HL-60 (cell line): ENCODE results near the gene TIMM8A.

Experiments used
- DNase-seq, 2 experiments: peaks; one replicate each; pipeline ENCODE4 v3.0.0-alpha.2; 2010 to 2020; ENCODE audit warnings: low read depth in 1 of 2, low spot score in 1 of 2
- H3K27ac ChIP-seq: fragments of 250-450 bp; sonication (Bioruptor Pico); replicated peaks from 2 replicates; pipeline ENCODE4 v1.5.1; 2020; ENCODE audit warnings: mild to moderate bottlenecking, moderate library complexity
- H3K27me3 ChIP-seq: fragments of 250-450 bp; sonication (Bioruptor Pico); 2 replicates; pipeline ENCODE4 v1.5.1; 2021; ENCODE audit warnings: mild to moderate bottlenecking, moderate library complexity; ENCODE audit not compliant: insufficient read depth, poor library complexity, severe bottlenecking
- H3K4me3 ChIP-seq: replicated peaks from 2 replicates; pipeline ENCODE4 v1.5.1; 2011; ENCODE audit warnings: mild to moderate bottlenecking, control low read depth, low read length; ENCODE audit not compliant: insufficient read depth
- CTCF ChIP-seq: IDR thresholded peaks from one replicate; pipeline ENCODE4 v1.5.1; 2011; ENCODE audit warnings: low read length, control low read depth, inconsistent platforms; ENCODE audit not compliant: insufficient read depth
- GABPA ChIP-seq: IDR thresholded peaks from 2 replicates; pipeline ENCODE4 v1.6.1; 2012; ENCODE audit warnings: low read depth
- POLR2AphosphoS5 ChIP-seq: IDR thresholded peaks from 2 replicates; pipeline ENCODE4 v1.6.1; 2012; ENCODE audit warnings: low read depth
- REST ChIP-seq: IDR thresholded peaks from 2 replicates; pipeline ENCODE4 v1.6.1; 2012; ENCODE audit warnings: low read depth; ENCODE audit not compliant: insufficient replicate concordance
- SPI1 ChIP-seq: IDR thresholded peaks from 2 replicates; pipeline ENCODE4 v1.6.1; 2012; ENCODE audit warnings: low read depth, mild to moderate bottlenecking, borderline replicate concordance

TIMM8A gene

GRCh38 chrX:101385026-101385684 lies 36.6 kb upstream of the TIMM8A start:
- DNase-seq: no peak
- H3K27me3 ChIP-seq: no peaks in the 10 kb centered on the region
- peak overlapping the region; percentile 88 for H3K27ac ChIP-seq
- TF ChIP-seq REST: no peak
- TF ChIP-seq GABPA: no peak
- TF ChIP-seq SPI1: no peak
- TF ChIP-seq POLR2AphosphoS5: no peak
- TF ChIP-seq CTCF: no peak
- H3K4me3 ChIP-seq: peak overlapping the region; percentile 55

GRCh38 chrX:101383679-101384205 lies 35.2 kb upstream of the TIMM8A start:
- no peak for TF ChIP-seq POLR2AphosphoS5
- TF ChIP-seq GABPA: no peak
- TF ChIP-seq CTCF: no peak
- TF ChIP-seq REST: no peak
- no peak for TF ChIP-seq SPI1
- peak overlapping the region; percentile 15 for H3K4me3 ChIP-seq
- no peak for DNase-seq
- H3K27ac ChIP-seq: 0 out of 2 replicates have a peak overlapping the region, but pooled peaks have one; percentile 2
- H3K27me3 ChIP-seq: no peaks in the 10 kb centered on the region

- Histone ChIP-seq H3K27me3 (no peaks in the 10 kb centered on the region), H3K4me3 (no peak overlapping the region), H3K27ac (no peak overlapping the region)
- TF ChIP-seq SPI1: peak; percentile 48; the same call in 1 of the 2 replicates
- no peak for TF ChIP-seq POLR2AphosphoS5
- DNase-seq: peak in 1 of 2 experiments; percentile 40
Measured at GRCh38 chrX:101377547-101377946, 29.0 kb upstream of the TIMM8A start.

GRCh38 chrX:101370888-101371504 lies 22.5 kb upstream of the TIMM8A start:
- Histone ChIP-seq H3K4me3 (no peak overlapping the region), H3K27me3 (no peaks in the 10 kb centered on the region), H3K27ac (no peak overlapping the region)
- no peak for DNase-seq
- TF ChIP-seq POLR2AphosphoS5 (no peak), GABPA (no peak), SPI1 (no peak), REST (no peak), CTCF (no peak)
